ENCODE measurements around the gene SH3BP2.
"Not testable (repeated sequence)": the region's sequence is repeated elsewhere in the genome, so short reads cannot be mapped to it uniquely, and the experiment has no call there.

SH3BP2 gene

GRCh38 chr4:2765832-2766526, 26.9 kb upstream of the SH3BP2 start:
- H3K4me3 ChIP-seq (ENCODE audit: low read depth, low read length): no peak overlapping the region
- TF ChIP-seq CTCF (IDR thresholded peaks at IDR 0.05; ENCODE audit: low read depth, low read length, missing control alignments): no peak
- no peak for DNase-seq (ENCODE audit: low read depth)

- no peak overlapping the region for H3K4me3 ChIP-seq (ENCODE audit: low read depth, low read length)
- no peak for DNase-seq (ENCODE audit: low read depth)
- no peak for TF ChIP-seq CTCF (IDR thresholded peaks at IDR 0.05; ENCODE audit: low read depth, low read length, missing control alignments)
Measured at GRCh38 chr4:2767046-2767704, 25.7 kb upstream of the SH3BP2 start.

- H3K4me3 ChIP-seq (ENCODE audit: low read depth, low read length): no peak overlapping the region
- TF ChIP-seq CTCF (IDR thresholded peaks at IDR 0.05; ENCODE audit: low read depth, low read length, missing control alignments): no peak
- DNase-seq (ENCODE audit: low read depth): no peak
Measured at GRCh38 chr4:2767705-2768074, 25.2 kb upstream of the SH3BP2 start.

GRCh38 chr4:2768124-2768523, 24.8 kb upstream of the SH3BP2 start:
- H3K4me3 ChIP-seq (ENCODE audit: low read depth, low read length): no peak overlapping the region
- no peak for TF ChIP-seq CTCF (IDR thresholded peaks at IDR 0.05; ENCODE audit: low read depth, low read length, missing control alignments)
- DNase-seq (ENCODE audit: low read depth): no peak

- H3K4me3 ChIP-seq (ENCODE audit: low read depth, low read length): no peak overlapping the region
- no peak for TF ChIP-seq CTCF (IDR thresholded peaks at IDR 0.05; ENCODE audit: low read depth, low read length, missing control alignments)
- DNase-seq (ENCODE audit: low read depth): no peak
Measured at GRCh38 chr4:2768921-2769336, 24.0 kb upstream of the SH3BP2 start.

- TF ChIP-seq CTCF (IDR thresholded peaks at IDR 0.05; ENCODE audit: low read depth, low read length, missing control alignments): no peak
- H3K4me3 ChIP-seq (ENCODE audit: low read depth, low read length): no peak overlapping the region
- DNase-seq (ENCODE audit: low read depth): no peak
Measured at GRCh38 chr4:2771264-2771663, 21.6 kb upstream of the SH3BP2 start.

- not testable (repeated sequence) for DNase-seq (ENCODE audit: low read depth); H3K4me3 ChIP-seq (ENCODE audit: low read depth, low read length)
Measured at GRCh38 chr4:2780643-2781042, 12.2 kb upstream of the SH3BP2 start.
